Measurements from ENCODE around the gene TMCC2. TPM values are rescaled to one million over a fixed set of nuclear protein-coding genes. Genes with fewer than 3 reads are reported as not detected.

Gene TMCC2
- total and polyA plus RNA-seq, 2 donors (not counting 1 experiment from before 2014, with no cell fraction given) = 2.0 to 4.0 TPM

- POLR2A ChIA-PET = no interaction called here
- ATAC-seq (ENCODE audit: low read depth) (no peak), DNase-seq (no peak)
- Histone ChIP-seq H2AFZ (ENCODE audit: insufficient read depth, low read depth, low read length, poor library complexity, severe bottlenecking) (no peak overlapping the region), H3K4me2 (replicated peaks; ENCODE audit: low read depth, low read length, poor library complexity, severe bottlenecking) (no peak overlapping the region), H3K36me3 (replicated peaks in 1 of 2; ENCODE audit: control extremely low read depth in 1 of 2, control insufficient read depth in 1 of 2, extremely low read depth in 1 of 2, insufficient read depth in 2 of 2, low read length in 1 of 2) (no peaks in the 10 kb centered on the region), H3K4me3 (ENCODE audit: control extremely low read depth in 1 of 5, extremely low read depth in 1 of 5, insufficient read depth in 1 of 5, low read depth in 2 of 5, low read length in 4 of 5) (no peak overlapping the region), H4K20me1 (ENCODE audit: control insufficient read depth, insufficient read depth, low read length, poor library complexity, severe bottlenecking) (peaks cover 46% of the 10 kb centered on the region), H3K27ac (ENCODE audit: low read length in 2 of 2) (no peak overlapping the region), H3K9ac (ENCODE audit: low read length) (no peak overlapping the region), H3K9me3 (ENCODE audit: control extremely low read depth in 1 of 3, control insufficient read depth in 2 of 3, insufficient read depth in 1 of 3, low read length in 2 of 3) (no peaks in the 10 kb centered on the region), H3K27me3 (replicated peaks in 1 of 4; ENCODE audit: control extremely low read depth in 1 of 4, control insufficient read depth in 3 of 4, insufficient read depth in 4 of 4, low read length in 3 of 4) (no peaks in the 10 kb centered on the region), H3K4me1 (ENCODE audit: control insufficient read depth in 2 of 2, insufficient read depth in 2 of 2, low read length in 2 of 2) (no peaks in the 10 kb centered on the region), H3K79me2 (ENCODE audit: control insufficient read depth, insufficient read depth, low read length) (peaks cover 89% of the 10 kb centered on the region)
- no peak for TF ChIP-seq EZH2 (IDR thresholded peaks at IDR 0.05; ENCODE audit: borderline replicate concordance, insufficient read depth, low read depth, low read length, poor library complexity, severe bottlenecking)
- TF ChIP-seq CTCF (IDR thresholded peaks at IDR 0.05) = no peak
- intact Hi-C loops (cut with micrococcal nuclease) = no loop called here
- H3K9me3 Mint-ChIP-seq (ENCODE audit: insufficient read depth) = no peaks in the 10 kb centered on the region
- peaks cover 28% of the 10 kb centered on the region for H3K4me1 Mint-ChIP-seq
- H3K4me3 Mint-ChIP-seq = no peak overlapping the region
- no peak overlapping the region for H3K27ac Mint-ChIP-seq
- no peaks in the 10 kb centered on the region for H3K27me3 Mint-ChIP-seq
- CTCF ChIA-PET = interaction anchor here (1.9 kb wide), 1 partner anchor 63 kb away, joined by 6 read pairs; no protein-coding TSS in a partner anchor
Measured at GRCh38 chr1:205204552-205204951, 23.2 kb upstream of the TMCC2 start.

GRCh38 chr1:205205055-205205454 is 22.7 kb upstream of the TMCC2 start:
- no peak overlapping the region for H3K4me3 ChIP-seq (ENCODE audit: control extremely low read depth in 1 of 5, extremely low read depth in 1 of 5, insufficient read depth in 1 of 5, low read depth in 2 of 5, low read length in 4 of 5)

More at GRCh38 chr1:205205055-205205454, 22.7 kb upstream of the TMCC2 start:
- DNase-seq (no peak), ATAC-seq (ENCODE audit: low read depth) (no peak)
- peaks cover 2% of the 10 kb centered on the region in 2 donors for H3K4me1 ChIP-seq (ENCODE audit: control insufficient read depth in 2 of 2, insufficient read depth in 2 of 2, low read length in 2 of 2)
- POLR2A ChIA-PET = no interaction called here
- peaks cover 89% of the 10 kb centered on the region for H3K79me2 ChIP-seq (ENCODE audit: control insufficient read depth, insufficient read depth, low read length)
- H3K27me3 Mint-ChIP-seq = no peaks in the 10 kb centered on the region
- no peak overlapping the region for H3K27ac ChIP-seq (ENCODE audit: low read length in 2 of 2)
- no peak overlapping the region for H2AFZ ChIP-seq (ENCODE audit: insufficient read depth, low read depth, low read length, poor library complexity, severe bottlenecking)
- TF ChIP-seq CTCF (IDR thresholded peaks at IDR 0.05) (no peak), EZH2 (IDR thresholded peaks at IDR 0.05; ENCODE audit: borderline replicate concordance, insufficient read depth, low read depth, low read length, poor library complexity, severe bottlenecking) (no peak)
- no peak overlapping the region for H3K27ac Mint-ChIP-seq
- peaks cover 41% of the 10 kb centered on the region for H4K20me1 ChIP-seq (ENCODE audit: control insufficient read depth, insufficient read depth, low read length, poor library complexity, severe bottlenecking)
- H3K36me3 ChIP-seq (replicated peaks in 1 of 2; ENCODE audit: control extremely low read depth in 1 of 2, control insufficient read depth in 1 of 2, extremely low read depth in 1 of 2, insufficient read depth in 2 of 2, low read length in 1 of 2) = no peaks in the 10 kb centered on the region
- no peak overlapping the region for H3K9ac ChIP-seq (ENCODE audit: low read length)
- no peaks in the 10 kb centered on the region for H3K9me3 Mint-ChIP-seq (ENCODE audit: insufficient read depth)
- H3K27me3 ChIP-seq (replicated peaks in 1 of 4; ENCODE audit: control extremely low read depth in 1 of 4, control insufficient read depth in 3 of 4, insufficient read depth in 4 of 4, low read length in 3 of 4) = no peaks in the 10 kb centered on the region
- no peak overlapping the region for H3K4me3 Mint-ChIP-seq
- CTCF ChIA-PET = interaction anchor here (1.9 kb wide), 1 partner anchor 64 kb away, joined by 6 read pairs; no protein-coding TSS in a partner anchor
- H3K4me1 Mint-ChIP-seq = peaks cover 28% of the 10 kb centered on the region
- H3K9me3 ChIP-seq (ENCODE audit: control extremely low read depth in 1 of 3, control insufficient read depth in 2 of 3, insufficient read depth in 1 of 3, low read length in 2 of 3) = no peaks in the 10 kb centered on the region
- H3K4me2 ChIP-seq (replicated peaks; ENCODE audit: low read depth, low read length, poor library complexity, severe bottlenecking) = no peak overlapping the region
- intact Hi-C loops (cut with micrococcal nuclease) = no loop called here
